GM18870 (cell line): ENCODE results near the gene NEURL1B.

Source experiments
- ATAC-seq: cut with Tn5 transposase; IDR thresholded peaks from one replicate; pipeline ENCODE4 v1.9.1; 2021; ENCODE audit warnings: moderate library complexity; ENCODE audit not compliant: unreplicated experiment

The NEURL1B gene

GRCh38 chr5:172714491-172715420 lies 73.7 kb downstream of the NEURL1B start:
- peak; percentile 74 for ATAC-seq

GRCh38 chr5:172715421-172715780 lies 74.3 kb downstream of the NEURL1B start:
- ATAC-seq: no peak

- no peak for ATAC-seq
Measured at GRCh38 chr5:172715931-172716682, 75.0 kb downstream of the NEURL1B start.

- no peak for ATAC-seq
Measured at GRCh38 chr5:172716796-172717313, 75.8 kb downstream of the NEURL1B start.

GRCh38 chr5:172717481-172718195 lies 76.6 kb downstream of the NEURL1B start:
- ATAC-seq: no peak

GRCh38 chr5:172718527-172719114 lies 77.6 kb downstream of the NEURL1B start:
- ATAC-seq: no peak

- no peak for ATAC-seq
Measured at GRCh38 chr5:172719211-172719610, 78.1 kb downstream of the NEURL1B start.

- no peak for ATAC-seq
Measured at GRCh38 chr5:172720655-172721054, 79.6 kb downstream of the NEURL1B start.

GRCh38 chr5:172721455-172722326 lies 80.6 kb downstream of the NEURL1B start:
- no peak for ATAC-seq

- no peak for ATAC-seq
Measured at GRCh38 chr5:172722327-172722815, 81.3 kb downstream of the NEURL1B start.

- no peak for ATAC-seq
Measured at GRCh38 chr5:172723508-172723907, 82.4 kb downstream of the NEURL1B start.

- ATAC-seq: no peak
Measured at GRCh38 chr5:172724242-172725183, 83.5 kb downstream of the NEURL1B start.

GRCh38 chr5:172725273-172725672 lies 84.2 kb downstream of the NEURL1B start:
- ATAC-seq: no peak

GRCh38 chr5:172725785-172726184 lies 84.7 kb downstream of the NEURL1B start:
- ATAC-seq: no peak

- ATAC-seq: no peak
Measured at GRCh38 chr5:172726966-172727365, 85.9 kb downstream of the NEURL1B start.

GRCh38 chr5:172727551-172727950 lies 86.5 kb downstream of the NEURL1B start:
- ATAC-seq: no peak

- no peak for ATAC-seq
Measured at GRCh38 chr5:172728481-172729241, 87.6 kb downstream of the NEURL1B start.

GRCh38 chr5:172729588-172729987 lies 88.5 kb downstream of the NEURL1B start:
- no peak for ATAC-seq
